GM12878 (cell line): Measurements from ENCODE around the gene CAP2. TPM values are rescaled to one million over a fixed set of nuclear protein-coding genes. Genes with fewer than 3 reads are reported as not detected.

Source experiments
- ATAC-seq: fragments of 200-7000 bp; cut with Tn5 transposase; 3 replicates; pipeline ENCODE4 v1.9.1; 2020; ENCODE audit warnings: mild to moderate bottlenecking, moderate library complexity
- BruUV-seq: library from RNA; stranded (reverse); fragments of 400-500 nt; replicated peaks from 2 replicates; lab custom pipeline; 2021; lab: Mats Ljungman, UMichigan
- CTCF ChIA-PET: fragments of 300-600 bp; sonication (Branson Sonifier 250); formaldehyde crosslinking; extraction: SDS; loops from one replicate; lab custom pipeline; 2021; ENCODE audit warnings: inconsistent platforms; lab: Yijun Ruan, JAX
- POLR2A ChIA-PET: fragments of 350-600 bp; formaldehyde crosslinking; extraction: SDS; loops from one replicate; lab custom pipeline; 2021; ENCODE audit warnings: inconsistent platforms; lab: Charles Lee
- RAD21 ChIA-PET: fragments of 300-600 bp; sonication (Branson Sonifier 250); formaldehyde crosslinking; loops from one replicate; lab custom pipeline; 2023; ENCODE audit warnings: antibody characterized with exemption; ENCODE audit not compliant: unreplicated experiment; lab: Charles Lee
- SMC1A ChIA-PET: fragments of 300-600 bp; sonication (Branson Sonifier 250); formaldehyde crosslinking; loops from one replicate; lab custom pipeline; 2023; ENCODE audit not compliant: unreplicated experiment, uncharacterized antibody; lab: Charles Lee
- DNase-seq: peaks from one replicate; pipeline ENCODE4 v3.0.0-alpha.2; 2011; ENCODE audit warnings: low read depth, low spot score
- FAIRE-seq: peaks from 3 replicates; lab custom pipeline; 2011; peaks lifted over from hg19 to GRCh38; lab: Jason Lieb, UNC
- H2AFZ ChIP-seq: 2 replicates; pipeline ENCODE4 v1.6.0; 2011; ENCODE audit warnings: low read depth, low read length, control low read depth; ENCODE audit not compliant: control insufficient read depth
- H3K27ac ChIP-seq: 2 replicates; pipeline ENCODE4 v1.5.1; 2011; ENCODE audit warnings: control low read depth; ENCODE audit not compliant: control insufficient read depth, insufficient read depth
- H3K27me3 ChIP-seq, 2 experiments: replicated peaks in 1 of 2; 2 replicates each; pipeline versions ENCODE4 v1.6.0 to v1.6.1; 2011; ENCODE audit warnings: low read length in 1 of 2; ENCODE audit not compliant: control insufficient read depth in 2 of 2, insufficient read depth in 2 of 2
- H3K36me3 ChIP-seq, 2 experiments: 2 replicates each; pipeline ENCODE4 v1.5.1; 2011; ENCODE audit warnings: low read length in 1 of 2; ENCODE audit not compliant: control insufficient read depth in 2 of 2, insufficient read depth in 2 of 2
- H3K4me1 ChIP-seq: 2 replicates; pipeline ENCODE4 v1.6.1; 2011; ENCODE audit warnings: mild to moderate bottlenecking, low read length, moderate library complexity, mixed read lengths; ENCODE audit not compliant: control insufficient read depth, insufficient read depth
- H3K4me2 ChIP-seq: 2 replicates; pipeline ENCODE4 v1.6.0; 2011; ENCODE audit warnings: control low read depth; ENCODE audit not compliant: control insufficient read depth, insufficient read depth
- H3K4me3 ChIP-seq: fragments of 200-600 bp; sonication (generic); 2 replicates; pipeline ENCODE4 v1.5.1; 2016
- H3K79me2 ChIP-seq: 2 replicates; pipeline ENCODE4 v1.6.0; 2011; ENCODE audit warnings: low read length; ENCODE audit not compliant: control insufficient read depth, insufficient read depth
- H3K9ac ChIP-seq: 2 replicates; pipeline ENCODE4 v1.8.0; 2011; ENCODE audit warnings: low read length, control low read depth, mixed read lengths; ENCODE audit not compliant: control insufficient read depth, insufficient read depth
- H3K9me3 ChIP-seq: replicated peaks from 3 replicates; pipeline ENCODE4 v1.5.1; 2011; ENCODE audit warnings: mild to moderate bottlenecking, low read length; ENCODE audit not compliant: control insufficient read depth, insufficient read depth
- H4K20me1 ChIP-seq: 2 replicates; pipeline ENCODE4 v1.6.0; 2011; ENCODE audit not compliant: control insufficient read depth, insufficient read depth
- CREB1 ChIP-seq: IDR thresholded peaks from 2 replicates; pipeline ENCODE4 v1.6.1; 2012; ENCODE audit warnings: low read depth, mild to moderate bottlenecking, inconsistent platforms
- E4F1 ChIP-seq: fragments of 450-650 bp; IDR thresholded peaks from 2 replicates; pipeline ENCODE4 v1.6.1; 2018; ENCODE audit warnings: borderline replicate concordance, mild to moderate bottlenecking; ENCODE audit not compliant: partially characterized antibody
- HSF1 ChIP-seq: fragments of 150-350 bp; IDR thresholded peaks from 2 replicates; pipeline ENCODE4 v1.6.1; 2014; ENCODE audit warnings: mild to moderate bottlenecking, low read depth, low read length
- IRF3 ChIP-seq: fragments of 450-650 bp; IDR thresholded peaks from 2 replicates; pipeline ENCODE4 v1.6.1; 2014; ENCODE audit warnings: mild to moderate bottlenecking
- KDM1A ChIP-seq: fragments of 200-600 bp; sonication (generic); IDR thresholded peaks from 2 replicates; pipeline ENCODE4 v1.6.1; 2016; ENCODE audit warnings: borderline replicate concordance
- MYB ChIP-seq: fragments of 150-350 bp; IDR thresholded peaks from 2 replicates; pipeline ENCODE4 v1.6.1; 2014; ENCODE audit warnings: mild to moderate bottlenecking, low read depth, low read length, borderline replicate concordance
- MYC ChIP-seq: IDR thresholded peaks from 2 replicates; pipeline ENCODE4 v1.6.1; 2011; ENCODE audit warnings: mild to moderate bottlenecking, low read length, moderate library complexity, inconsistent platforms; ENCODE audit not compliant: insufficient read depth, insufficient replicate concordance, insufficient read length, severe bottlenecking
- NBN ChIP-seq: fragments of 450-650 bp; IDR thresholded peaks from 2 replicates; pipeline ENCODE4 v1.6.1; 2016
- NFIC ChIP-seq: IDR thresholded peaks from 2 replicates; pipeline ENCODE4 v1.6.1; 2012; ENCODE audit warnings: low read depth, mild to moderate bottlenecking, inconsistent platforms, low read length, moderate library complexity
- POLR2AphosphoS5 ChIP-seq: IDR thresholded peaks from 2 replicates; pipeline ENCODE4 v1.6.1; 2011; ENCODE audit warnings: mild to moderate bottlenecking, low read length, inconsistent platforms
- SKIL ChIP-seq: fragments of 450-650 bp; IDR thresholded peaks from 2 replicates; pipeline ENCODE4 v1.6.1; 2017; ENCODE audit warnings: mild to moderate bottlenecking, low read depth, inconsistent platforms; ENCODE audit not compliant: poor library complexity, severe bottlenecking
- SMAD1 ChIP-seq: fragments of 450-650 bp; IDR thresholded peaks from 2 replicates; pipeline ENCODE4 v1.6.1; 2018; ENCODE audit warnings: mild to moderate bottlenecking, low read depth; ENCODE audit not compliant: partially characterized antibody
- ZBTB4 ChIP-seq: fragments of 450-650 bp; formaldehyde crosslinking; IDR thresholded peaks from 2 replicates; pipeline ENCODE4 v1.4.0; 2022; ENCODE audit warnings: mild to moderate bottlenecking, moderate library complexity
- WGBS: methylation state at CpG from one replicate; pipeline ENCODE4 v1.1.6; 2016; ENCODE audit warnings: low lambda C conversion rate; ENCODE audit not compliant: insufficient replicate concordance, insufficient coverage; ENCODE audit errors: missing lambda C conversion rate; 5-methylcytosine and 5-hydroxymethylcytosine counted together
- in situ Hi-C: fragments of 300-500 bp; cut with MboI; formaldehyde crosslinking; loops from 9 replicates; pipeline ENCODE4 v1.14.3; 2018; ENCODE audit warnings: mixed read lengths
- intact Hi-C: fragments of 100-400 bp; cut with micrococcal nuclease; formaldehyde crosslinking; loops from one replicate; pipeline ENCODE4 v1.14.2; 2022; ENCODE audit not compliant: unreplicated experiment
- polyA plus RNA-seq, 11 experiments: library from polyadenylated mRNA; depleted of rRNA in 4 of 11; unstranded in 6 of 11; stranded (reverse) in 5 of 11; fragments of >200 nt; fragmentation: Nextera tagmentation in 4 of 11; fragmentation: Illumina TruSeq in 1 of 11; extraction: Ambion mirVana in 4 of 11; extraction: Trizol in 1 of 11; gene quantifications; 1 replicate in 1 of 11; 2 replicates in 10 of 11; pipeline versions ENCODE4 v1.2.1 to v1.2.3, GENCODE V29; 2011 to 2016; ENCODE audit warnings: inconsistent platforms in 2 of 11, missing spikeins in 2 of 11, low read depth in 1 of 11
- total RNA-seq, 4 experiments: library from RNA; depleted of rRNA in 3 of 4; stranded (reverse); fragments of >200 nt in 3 of 4; fragmentation: Illumina TruSeq in 1 of 4; extraction: Trizol in 1 of 4; gene quantifications; 2 replicates each; pipeline versions ENCODE4 v1.2.1 to v1.2.3, GENCODE V29; 2013 to 2021

CAP2 gene
- total and polyA plus RNA-seq, 10 of the 15 experiments (the other 5 are each of a cell fraction or from before 2014, with no cell fraction given): 0.10 to 2.0 (median 0.15) TPM; not detected in 7

- H3K4me2 ChIP-seq: no peak overlapping the region
- 34% methylated on average over 6 of the region's 6 CpGs for WGBS
- POLR2A ChIA-PET: no interaction called here
Observed at GRCh38 chr6:17492350-17492749, 99.0 kb downstream of the CAP2 start.

More at GRCh38 chr6:17492350-17492749, 99.0 kb downstream of the CAP2 start:
- intact Hi-C loops: no loop called here
- CTCF ChIA-PET: interaction anchor here (0.6 kb wide), 1 partner anchor 726 kb away, joined by 3 read pairs; no protein-coding TSS in a partner anchor
- no peak overlapping the region for H3K4me3 ChIP-seq
- FAIRE-seq: no peak
- SMC1A ChIA-PET: interaction anchor here (1.2 kb wide), 1 partner anchor 19 kb away, joined by 3 read pairs; no protein-coding TSS in a partner anchor
- no peak for TF ChIP-seq SKIL
- TF ChIP-seq E4F1: no peak
- no peak for TF ChIP-seq ZBTB4
- TF ChIP-seq SMAD1: no peak
- no peak for TF ChIP-seq MYC
- no peak for TF ChIP-seq POLR2AphosphoS5
- TF ChIP-seq NFIC: no peak
- TF ChIP-seq IRF3: no peak
- no peak for TF ChIP-seq KDM1A
- no peak for TF ChIP-seq HSF1
- TF ChIP-seq MYB: no peak
- TF ChIP-seq CREB1: no peak
- TF ChIP-seq NBN: no peak
- TF ChIP-seq, all 136 proteins: peak for 0
- RAD21 ChIA-PET: interaction anchor here (0.5 kb wide), 1 partner anchor 397 kb away, joined by 4 read pairs; no protein-coding TSS in a partner anchor
- Histone ChIP-seq H3K27ac (no peak overlapping the region), H3K4me1 (no peaks in the 10 kb centered on the region), H3K79me2 (no peaks in the 10 kb centered on the region), H3K9me3 (no peaks in the 10 kb centered on the region), H3K36me3 (no peaks in the 10 kb centered on the region), H4K20me1 (no peaks in the 10 kb centered on the region), H2AFZ (no peak overlapping the region), H3K9ac (no peak overlapping the region), H3K27me3 (0 out of 4 replicates have a peak, but pooled peaks cover 0 to 1% of the 10 kb centered on the region in 2 experiments)
- BruUV-seq: no TSS peak
- no peak for ATAC-seq
- in situ Hi-C loops: no loop called here
- no peak for DNase-seq
